CD14-positive monocyte (primary cell): Measurements from ENCODE around the gene SLC20A1. TPM values are rescaled to one million over a fixed set of nuclear protein-coding genes. Genes with fewer than 3 reads are reported as not detected.

Source experiments
- DNase-seq, 3 donors: peaks; one replicate each; pipeline ENCODE4 v3.0.0-alpha.2; 2011 to 2022
- H2AFZ ChIP-seq: 2 replicates; pipeline ENCODE4 v1.6.0; 2012; ENCODE audit warnings: mild to moderate bottlenecking, low read depth, low read length, inconsistent platforms; ENCODE audit not compliant: insufficient read depth, poor library complexity, severe bottlenecking
- H3K27ac ChIP-seq, 2 donors: 1 replicate in 1 of 2; 2 replicates in 1 of 2; pipeline ENCODE4 v1.5.1; 2012 to 2013; ENCODE audit warnings: low read length in 2 of 2, control low read depth in 1 of 2, inconsistent platforms in 1 of 2, low read depth in 1 of 2, mild to moderate bottlenecking in 1 of 2
- H3K27me3 ChIP-seq, 2 donors: one replicate each; pipeline versions ENCODE4 v1.6.0 to v1.6.1; 2011 to 2013; ENCODE audit warnings: low read length in 2 of 2; ENCODE audit not compliant: control insufficient read depth in 2 of 2, insufficient read depth in 2 of 2
- H3K36me3 ChIP-seq, 2 donors: replicated peaks in 1 of 2; 1 replicate in 1 of 2; 2 replicates in 1 of 2; pipeline versions ENCODE4 v1.5.1 to v1.6.1; 2012 to 2013; ENCODE audit warnings: low read length in 2 of 2, control low read depth in 1 of 2, inconsistent platforms in 1 of 2, mild to moderate bottlenecking in 1 of 2; ENCODE audit not compliant: insufficient read depth in 2 of 2, control insufficient read depth in 1 of 2
- H3K4me1 ChIP-seq, 2 donors: 1 replicate in 1 of 2; 2 replicates in 1 of 2; pipeline versions ENCODE4 v1.5.1 to v1.6.1; 2012 to 2013; ENCODE audit warnings: low read length in 2 of 2, control low read depth in 1 of 2, inconsistent platforms in 1 of 2, mild to moderate bottlenecking in 1 of 2, moderate library complexity in 1 of 2; ENCODE audit not compliant: insufficient read depth in 2 of 2, control insufficient read depth in 1 of 2
- H3K4me2 ChIP-seq: replicated peaks from 2 replicates; pipeline ENCODE3; 2012; ENCODE audit warnings: low read length, moderate library complexity, mild to moderate bottlenecking; ENCODE audit not compliant: poor library complexity, severe bottlenecking; ENCODE audit errors: extremely low read depth
- H3K4me3 ChIP-seq, 3 experiments: fragments of 200-600 bp in 1 of 3; sonication (generic) in 1 of 3; replicated peaks in 1 of 3; 1 replicate in 2 of 3; 2 replicates in 1 of 3; pipeline ENCODE4 v1.5.1; 2011 to 2013; ENCODE audit warnings: low read length in 3 of 3, mild to moderate bottlenecking in 3 of 3, control low read depth in 2 of 3, low read depth in 2 of 3, inconsistent platforms in 1 of 3, moderate library complexity in 1 of 3
- H3K79me2 ChIP-seq: 2 replicates; pipeline ENCODE4 v1.6.0; 2012; ENCODE audit warnings: mild to moderate bottlenecking, control low read depth, inconsistent platforms, low read length, moderate library complexity; ENCODE audit not compliant: insufficient read depth
- H3K9ac ChIP-seq: 2 replicates; pipeline ENCODE4 v1.6.0; 2017; ENCODE audit warnings: low read length, mild to moderate bottlenecking; ENCODE audit not compliant: insufficient read depth, poor library complexity, severe bottlenecking
- H3K9me3 ChIP-seq, 2 donors: replicated peaks in 1 of 2; 1 replicate in 1 of 2; 2 replicates in 1 of 2; pipeline versions ENCODE4 v1.5.1 to v1.6.1; 2012 to 2013; ENCODE audit warnings: low read length in 2 of 2, control low read depth in 1 of 2; ENCODE audit not compliant: control insufficient read depth in 1 of 2, insufficient read depth in 1 of 2
- H4K20me1 ChIP-seq: 2 replicates; pipeline ENCODE4 v1.6.0; 2012; ENCODE audit warnings: mild to moderate bottlenecking, low read length, control low read depth, moderate library complexity; ENCODE audit not compliant: insufficient read depth
- H3K27ac Mint-ChIP-seq, 7 donors: one replicate each; pipeline ENCODE4 v1.8.0; 2020; ENCODE audit warnings: mild to moderate bottlenecking in 7 of 7, mixed read lengths in 7 of 7, moderate library complexity in 6 of 7, inconsistent platforms in 2 of 7
- H3K27me3 Mint-ChIP-seq, 3 donors: one replicate each; pipeline ENCODE4 v1.8.0; 2021 to 2022; ENCODE audit warnings: low read depth in 3 of 3, mild to moderate bottlenecking in 3 of 3, mixed read lengths in 3 of 3, moderate library complexity in 3 of 3, inconsistent platforms in 1 of 3
- H3K36me3 Mint-ChIP-seq, 2 donors: one replicate each; pipeline ENCODE4 v1.8.0; 2020; ENCODE audit warnings: mixed read lengths in 2 of 2, inconsistent platforms in 1 of 2, mild to moderate bottlenecking in 1 of 2
- H3K4me1 Mint-ChIP-seq: one replicate; pipeline ENCODE4 v1.8.0; 2020; ENCODE audit warnings: mild to moderate bottlenecking, mixed read lengths
- H3K4me3 Mint-ChIP-seq, 2 donors: one replicate each; pipeline ENCODE4 v1.8.0; 2020; ENCODE audit warnings: mild to moderate bottlenecking in 2 of 2, mixed read lengths in 2 of 2, moderate library complexity in 1 of 2
- H3K9me3 Mint-ChIP-seq, 7 donors: one replicate each; pipeline ENCODE4 v1.8.0; 2020 to 2022; ENCODE audit warnings: mixed read lengths in 7 of 7, mild to moderate bottlenecking in 6 of 7, moderate library complexity in 6 of 7, inconsistent platforms in 2 of 7
- CTCF ChIP-seq: fragments of 200-600 bp; IDR thresholded peaks from one replicate; pipeline ENCODE4 v1.8.0; 2022; ENCODE audit warnings: antibody characterized with exemption, mild to moderate bottlenecking
- WGBS: methylation state at CpG from one replicate; pipeline ENCODE4 v1.1.5; 2013; ENCODE audit warnings: missing lambda C conversion rate; ENCODE audit not compliant: insufficient coverage; 5-methylcytosine and 5-hydroxymethylcytosine counted together
- intact Hi-C, 2 donors: fragments of 100-400 bp; cut with micrococcal nuclease; formaldehyde crosslinking; loops; one replicate each; pipeline versions ENCODE4 v1.15.0 to v1.15.1; 2023
- polyA plus RNA-seq, 3 donors: library from polyadenylated mRNA; depleted of rRNA in 1 of 3; unstranded in 2 of 3; stranded (reverse) in 1 of 3; fragments of 300-500 nt in 2 of 3; fragments of >200 nt in 1 of 3; fragmentation: Illumina TruSeq in 2 of 3; gene quantifications; 1 replicate in 2 of 3; 2 replicates in 1 of 3; pipeline ENCODE4 v1.2.3, GENCODE V29; 2012 to 2021

Gene SLC20A1
- polyA plus RNA-seq, 3 donors: 16.1 to 112 (median 36.3) TPM

GRCh38 chr2:112603731-112604130, 42.0 kb upstream of the SLC20A1 start:
- Histone ChIP-seq H3K9me3 (no peaks in the 10 kb centered on the region), H4K20me1 (no peaks in the 10 kb centered on the region), H3K27ac (no peak overlapping the region), H3K4me3 (no peak overlapping the region), H3K9ac (no peak overlapping the region), H3K4me2 (no peak overlapping the region), H3K79me2 (no peaks in the 10 kb centered on the region), H3K4me1 (peaks cover 6 to 8% of the 10 kb centered on the region in 2 donors), H3K27me3 (no peaks in the 10 kb centered on the region), H2AFZ (no peak overlapping the region), H3K36me3 (no peaks in the 10 kb centered on the region)
- Mint-ChIP-seq H3K9me3 (peaks cover 0 to 3% (median 0%) of the 10 kb centered on the region in 7 donors), H3K36me3 (no peaks in the 10 kb centered on the region), H3K27me3 (peaks cover 0 to 2% (median 2%) of the 10 kb centered on the region in 3 donors), H3K4me1 (peaks cover 6% of the 10 kb centered on the region), H3K27ac (no peak overlapping the region), H3K4me3 (no peak overlapping the region)
- TF ChIP-seq CTCF: no peak
- WGBS: 100% methylated on average over 1 of the region's 2 CpGs
- DNase-seq: no peak
- intact Hi-C loops: loop anchor here (5.0 kb wide), 1 partner anchor 44 kb away; the partner anchor contains the start of gene SLC20A1 (in 2 of the 2)

- intact Hi-C loops: loop anchor here (5.0 kb wide), 1 partner anchor 42 kb away; the partner anchor contains the start of gene SLC20A1 (in 2 of the 2)
- Mint-ChIP-seq H3K4me3 (no peak overlapping the region), H3K4me1 (peaks cover 3% of the 10 kb centered on the region), H3K27ac (no peak overlapping the region), H3K9me3 (peaks cover 0 to 4% (median 1%) of the 10 kb centered on the region in 7 donors), H3K36me3 (no peaks in the 10 kb centered on the region), H3K27me3 (peaks cover 0 to 2% (median 0%) of the 10 kb centered on the region in 3 donors)
- WGBS: 86% methylated on average over 2 of the region's 4 CpGs
- Histone ChIP-seq H3K9ac (no peak overlapping the region), H3K4me1 (peaks cover 3% of the 10 kb centered on the region in 2 donors), H3K9me3 (no peaks in the 10 kb centered on the region), H3K36me3 (no peaks in the 10 kb centered on the region), H3K4me3 (no peak overlapping the region), H3K27ac (no peak overlapping the region), H3K4me2 (no peak overlapping the region), H3K79me2 (no peaks in the 10 kb centered on the region), H4K20me1 (no peaks in the 10 kb centered on the region), H3K27me3 (no peaks in the 10 kb centered on the region), H2AFZ (no peak overlapping the region)
- no peak for DNase-seq
- TF ChIP-seq CTCF: no peak
Measured at GRCh38 chr2:112604952-112605351, 40.8 kb upstream of the SLC20A1 start.
